Measurements from ENCODE around the gene UNC80. TPM values are rescaled to one million over a fixed set of nuclear protein-coding genes. Genes with fewer than 3 reads are reported as not detected.
"Not testable (repeated sequence)": the region's sequence is repeated elsewhere in the genome, so short reads cannot be mapped to it uniquely, and the experiment has no call there.

UNC80 gene
- total and polyA plus RNA-seq, 10 donors: 0.05 to 1.9 (median 0.63) TPM

GRCh38 chr2:209788925-209789324 lies 17.3 kb downstream of the UNC80 start:
- DNase-seq: no peak
- Histone ChIP-seq H3K4me3 (no peak overlapping the region), H3K27ac (no peak overlapping the region), H3K27me3 (replicated peaks in 1 of 7) (no peaks in the 10 kb centered on the region), H3K9me3 (no peaks in the 10 kb centered on the region), H3K4me1 (peaks cover 0 to 4% (median 0%) of the 10 kb centered on the region in 6 donors), H3K36me3 (no peaks in the 10 kb centered on the region)
- intact Hi-C loops (cut with DNase I; ENCODE audit: low total_unique reads): no loop called here
- WGBS, 5 donors: 57 to 67% (median 62%) methylated on average over 1 of the region's 1 CpG
- no peak for TF ChIP-seq POLR2A (IDR thresholded peaks at IDR 0.05)
- no peak for TF ChIP-seq POLR2AphosphoS5 (IDR thresholded peaks at IDR 0.05)
- TF ChIP-seq, protein P1, sequence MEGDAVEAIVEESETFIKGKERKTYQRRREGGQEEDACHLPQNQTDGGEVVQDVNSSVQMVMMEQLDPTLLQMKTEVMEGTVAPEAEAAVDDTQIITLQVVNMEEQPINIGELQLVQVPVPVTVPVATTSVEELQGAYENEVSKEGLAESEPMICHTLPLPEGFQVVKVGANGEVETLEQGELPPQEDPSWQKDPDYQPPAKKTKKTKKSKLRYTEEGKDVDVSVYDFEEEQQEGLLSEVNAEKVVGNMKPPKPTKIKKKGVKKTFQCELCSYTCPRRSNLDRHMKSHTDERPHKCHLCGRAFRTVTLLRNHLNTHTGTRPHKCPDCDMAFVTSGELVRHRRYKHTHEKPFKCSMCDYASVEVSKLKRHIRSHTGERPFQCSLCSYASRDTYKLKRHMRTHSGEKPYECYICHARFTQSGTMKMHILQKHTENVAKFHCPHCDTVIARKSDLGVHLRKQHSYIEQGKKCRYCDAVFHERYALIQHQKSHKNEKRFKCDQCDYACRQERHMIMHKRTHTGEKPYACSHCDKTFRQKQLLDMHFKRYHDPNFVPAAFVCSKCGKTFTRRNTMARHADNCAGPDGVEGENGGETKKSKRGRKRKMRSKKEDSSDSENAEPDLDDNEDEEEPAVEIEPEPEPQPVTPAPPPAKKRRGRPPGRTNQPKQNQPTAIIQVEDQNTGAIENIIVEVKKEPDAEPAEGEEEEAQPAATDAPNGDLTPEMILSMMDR (IDR thresholded peaks at IDR 0.05 in 8 of 11, conservative IDR thresholded peaks at IDR 0.05 in 3 of 11): no peak

GRCh38 chr2:209790066-209790728 lies 18.6 kb downstream of the UNC80 start:
- Histone ChIP-seq H3K9me3 (no peaks in the 10 kb centered on the region), H3K27me3 (replicated peaks in 1 of 7) (no peaks in the 10 kb centered on the region), H3K4me1 (peaks cover 0 to 4% (median 0%) of the 10 kb centered on the region in 6 donors), H3K27ac (peak overlapping the region in 1 of 8 donors; percentile 7), H3K4me3 (peak overlapping the region in 7 of 8 donors; percentile 1 to 55 (median 15)), H3K36me3 (no peaks in the 10 kb centered on the region)
- no peak for TF ChIP-seq POLR2AphosphoS5 (IDR thresholded peaks at IDR 0.05)
- TF ChIP-seq POLR2A (IDR thresholded peaks at IDR 0.05): no peak
- TF ChIP-seq, protein P1 (IDR thresholded peaks at IDR 0.05 in 8 of 11, conservative IDR thresholded peaks at IDR 0.05 in 3 of 11): no peak
- 41 to 63% (median 51%) methylated on average over 6 of the region's 6 CpGs for WGBS, 5 donors
- intact Hi-C loops (cut with DNase I; ENCODE audit: low total_unique reads): no loop called here
- DNase-seq: no peak

DNA sequence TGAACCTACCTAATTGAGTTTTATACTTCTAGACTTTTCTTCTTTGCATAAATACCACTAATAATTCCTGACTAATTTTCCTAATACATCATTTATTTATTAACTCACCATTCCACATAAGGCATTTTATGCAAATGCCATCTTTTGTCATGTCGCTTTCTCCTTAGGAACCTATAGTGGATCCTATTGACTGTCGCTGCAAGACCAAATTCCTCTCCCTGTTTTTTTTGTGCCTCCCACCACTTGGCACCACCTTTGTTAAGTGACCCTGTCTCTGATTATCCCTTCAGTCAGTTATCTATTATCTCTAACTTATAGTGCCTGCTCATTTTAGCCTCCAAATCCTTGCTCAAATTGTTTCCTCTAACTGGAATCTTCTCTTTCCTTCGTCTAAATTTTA lies 19.5 kb downstream of the UNC80 start:
- Histone ChIP-seq H3K27ac (no peak overlapping the region), H3K9me3 (no peaks in the 10 kb centered on the region), H3K36me3 (no peaks in the 10 kb centered on the region), H3K4me1 (peaks cover 0 to 4% (median 0%) of the 10 kb centered on the region in 6 donors), H3K27me3 (replicated peaks in 1 of 7) (no peaks in the 10 kb centered on the region), H3K4me3 (no peak overlapping the region)
- 74 to 89% (median 85%) methylated on average over 3 of the region's 3 CpGs for WGBS, 5 donors
- intact Hi-C loops (cut with DNase I; ENCODE audit: low total_unique reads): no loop called here
- TF ChIP-seq POLR2A (IDR thresholded peaks at IDR 0.05) (no peak), POLR2AphosphoS5 (IDR thresholded peaks at IDR 0.05) (no peak)
- TF ChIP-seq, protein P1 (IDR thresholded peaks at IDR 0.05 in 8 of 11, conservative IDR thresholded peaks at IDR 0.05 in 3 of 11): no peak
- no peak for DNase-seq

GRCh38 chr2:209795425-209795824 lies 23.8 kb downstream of the UNC80 start:
- H3K4me1 ChIP-seq; DNase-seq; H3K4me3 ChIP-seq; intact Hi-C loops (cut with DNase I; ENCODE audit: low total_unique reads); H3K27ac ChIP-seq; H3K36me3 ChIP-seq; H3K27me3 ChIP-seq (replicated peaks in 1 of 7); H3K9me3 ChIP-seq: not testable (repeated sequence)
- 81 to 88% (median 83%) methylated on average over 4 of the region's 4 CpGs for WGBS, 5 donors
